Measurements from ENCODE around the gene OR2B2. TPM values are rescaled to one million over a fixed set of nuclear protein-coding genes. Genes with fewer than 3 reads are reported as not detected.

The OR2B2 gene
- total and polyA plus RNA-seq, 8 donors: not detected

GRCh38 chr6:27893059-27893835 lies 18.9 kb downstream of the OR2B2 start:
- peak; percentile 51 for FAIRE-seq
- intact Hi-C loops (cut with DNase I): loop anchor here in 2 of 3 donors (10.0 kb wide), 1 partner anchor 708 kb away; no protein-coding TSS in a partner anchor
- Histone ChIP-seq H3K27ac (peak overlapping the region in 3 of 4 donors; percentile 23 to 57 (median 52)), H3K4me1 (peaks cover 0 to 13% (median 0%) of the 10 kb centered on the region in 3 donors), H3K27me3 (peaks cover 0 to 5% (median 0%) of the 10 kb centered on the region in 4 donors), H3K36me3 (no peaks in the 10 kb centered on the region), H3K9me3 (no peaks in the 10 kb centered on the region), H3K4me3 (peak overlapping the region; percentile 33 to 64 (median 55))
- DNase-seq: peak; percentile 62 to 84 (median 77)
- ATAC-seq: peak; percentile 71 to 79 (median 75)
- no peak for TF ChIP-seq CTCF (IDR thresholded peaks at IDR 0.05)
- WGBS, 2 donors: 1 to 2% methylated on average over 41 of the region's 41 CpGs

DNA sequence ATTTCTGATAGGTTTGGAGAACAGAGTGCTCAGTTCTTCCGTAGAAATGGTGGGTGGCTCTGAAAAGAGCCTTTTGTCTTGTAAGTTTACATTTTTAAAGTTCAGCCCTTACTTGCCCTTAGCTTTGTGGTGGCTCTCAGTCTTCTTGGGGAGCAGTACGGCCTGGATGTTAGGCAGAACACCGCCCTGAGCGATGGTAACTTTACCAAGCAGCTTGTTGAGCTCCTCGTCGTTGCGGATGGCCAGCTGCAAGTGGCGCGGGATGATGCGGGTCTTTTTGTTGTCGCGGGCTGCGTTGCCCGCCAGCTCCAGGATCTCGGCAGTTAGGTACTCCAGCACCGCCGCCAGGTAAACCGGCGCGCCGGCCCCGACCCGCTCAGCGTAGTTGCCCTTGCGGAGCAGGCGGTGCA lies 19.5 kb downstream of the OR2B2 start:
- ATAC-seq: peak in 1 of 4 donors; percentile 32
- intact Hi-C loops (cut with DNase I): loop anchor here in 2 of 3 donors (10.0 kb wide), 1 partner anchor 708 kb away; no protein-coding TSS in a partner anchor
- no peaks in the 10 kb centered on the region for H3K36me3 ChIP-seq
- no peak for TF ChIP-seq CTCF (IDR thresholded peaks at IDR 0.05)
- H3K9me3 ChIP-seq: no peaks in the 10 kb centered on the region
- DNase-seq: peak in 1 of 6 donors; percentile 86
- WGBS, 2 donors: 2 to 3% methylated on average over 26 of the region's 26 CpGs
- peaks cover 0 to 13% (median 0%) of the 10 kb centered on the region in 3 donors for H3K4me1 ChIP-seq
- peak overlapping the region; percentile 2 to 64 (median 40) for H3K4me3 ChIP-seq
- H3K27ac ChIP-seq: peak overlapping the region in 3 of 4 donors; percentile 23 to 57 (median 52)
- peaks cover 0 to 5% (median 0%) of the 10 kb centered on the region in 4 donors for H3K27me3 ChIP-seq
- no peak for FAIRE-seq

DNA sequence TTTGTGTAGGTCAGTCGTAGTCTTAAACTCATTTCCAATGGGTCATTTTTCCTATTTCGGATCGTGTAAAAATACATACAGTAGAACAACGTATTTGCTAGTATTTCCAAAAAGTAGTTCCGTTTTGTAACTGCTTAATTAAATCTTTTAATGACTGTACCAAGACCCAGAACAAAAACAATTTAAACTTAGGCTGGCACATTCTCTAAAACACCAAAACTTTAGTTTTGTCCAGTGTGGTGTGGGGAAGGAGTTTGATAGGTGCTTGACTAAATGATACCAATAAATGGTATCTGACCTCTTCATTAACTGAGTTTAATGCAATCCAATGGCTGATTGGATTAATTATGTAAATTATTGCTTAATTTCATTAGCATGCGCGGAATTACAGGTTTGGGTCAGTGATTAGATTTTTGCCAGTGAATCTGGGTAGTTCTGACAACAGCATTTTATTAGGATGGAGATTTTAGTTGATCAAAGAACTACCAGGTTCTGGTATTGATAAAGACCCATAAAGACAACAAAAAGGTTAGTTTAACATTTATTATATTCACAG lies 20.8 kb downstream of the OR2B2 start:
- peaks cover 0 to 5% (median 0%) of the 10 kb centered on the region in 4 donors for H3K27me3 ChIP-seq

More for the DNA sequence above, 20.8 kb downstream of the OR2B2 start:
- DNase-seq: no peak
- Histone ChIP-seq H3K27ac (no peak overlapping the region), H3K36me3 (no peaks in the 10 kb centered on the region), H3K9me3 (no peaks in the 10 kb centered on the region), H3K4me3 (no peak overlapping the region), H3K4me1 (peaks cover 0 to 13% (median 0%) of the 10 kb centered on the region in 3 donors)
- ATAC-seq: no peak
- FAIRE-seq: no peak
- whole genome bisulfite sequencing, 2 donors: 45 to 49% methylated on average over 7 of the region's 7 CpGs
- intact Hi-C loops (cut with DNase I): loop anchor here in 2 of 3 donors (10.0 kb wide), 1 partner anchor 707 kb away; no protein-coding TSS in a partner anchor
- no peak for TF ChIP-seq CTCF (IDR thresholded peaks at IDR 0.05)
